ENCODE data around the gene PAGE4. TPM values are rescaled to one million over a fixed set of nuclear protein-coding genes. Genes with fewer than 3 reads are reported as not detected.

PAGE4 gene
- total and polyA plus RNA-seq, 9 of the 15 experiments (the other 6 are each of a cell fraction or from before 2014, with no cell fraction given) = 0.99 to 8.0 (median 3.9) TPM

GRCh38 chrX:49812177-49812576, 16.9 kb upstream of the PAGE4 start:
- no peaks in the 10 kb centered on the region for H4K20me1 ChIP-seq (replicated peaks; ENCODE audit: control insufficient read depth, insufficient read depth, low read length)
- H3K79me2 ChIP-seq (ENCODE audit: control insufficient read depth, insufficient read depth, low read length) = no peaks in the 10 kb centered on the region
- ChIA-PET CTCF (ENCODE audit: low intra/inter-chr PET ratio) (no interaction called here), POLR2A (no interaction called here)
- no peak overlapping the region for H3K27ac ChIP-seq (ENCODE audit: extremely low read depth, low read depth, low read length)
- no TSS peak for BruUV-seq (replicated peaks)
- intact Hi-C loops (cut with micrococcal nuclease) = no loop called here
- FAIRE-seq (no peak), DNase-seq (ENCODE audit: extremely low read depth in 1 of 4, low spot score in 3 of 4) (no peak), ATAC-seq (no peak)
- WGBS (ENCODE audit: insufficient coverage, low coverage, missing lambda C conversion rate) = 7% methylated on average over 4 of the region's 4 CpGs
- no peaks in the 10 kb centered on the region for H3K27me3 ChIP-seq (ENCODE audit: control insufficient read depth in 2 of 2, insufficient read depth in 2 of 2, low read length in 2 of 2)
- no peak overlapping the region for H3K4me3 ChIP-seq
- H2AFZ ChIP-seq (ENCODE audit: low read depth, low read length) = no peak overlapping the region
- H3K4me1 ChIP-seq (replicated peaks in 1 of 2; ENCODE audit: control insufficient read depth in 2 of 2, insufficient read depth in 2 of 2, low read length in 2 of 2) = no peaks in the 10 kb centered on the region
- TF ChIP-seq HNRNPK (IDR thresholded peaks at IDR 0.05; ENCODE audit: low read depth, low read length, poor library complexity, severe bottlenecking) = no peak
- H3K9ac ChIP-seq (ENCODE audit: insufficient read depth in 1 of 2, low read depth in 2 of 2, low read length in 2 of 2) = no peak overlapping the region
- H3K4me2 ChIP-seq (ENCODE audit: insufficient read depth, low read length) = no peak overlapping the region
- no peaks in the 10 kb centered on the region for H3K9me1 ChIP-seq (ENCODE audit: control insufficient read depth, insufficient read depth, low read length)
- H3K36me3 ChIP-seq (ENCODE audit: control insufficient read depth, insufficient read depth, low read length) = no peaks in the 10 kb centered on the region
- no peaks in the 10 kb centered on the region for H3K9me3 ChIP-seq (replicated peaks; ENCODE audit: control insufficient read depth, insufficient read depth, low read depth, low read length)
- in situ Hi-C loops (cut with MboI) = no loop called here

- no peak overlapping the region for H3K4me2 ChIP-seq (ENCODE audit: insufficient read depth, low read length)
- no peaks in the 10 kb centered on the region for H3K9me3 ChIP-seq (replicated peaks; ENCODE audit: control insufficient read depth, insufficient read depth, low read depth, low read length)
- H3K36me3 ChIP-seq (ENCODE audit: control insufficient read depth, insufficient read depth, low read length) = no peaks in the 10 kb centered on the region
- H3K27me3 ChIP-seq (ENCODE audit: control insufficient read depth in 2 of 2, insufficient read depth in 2 of 2, low read length in 2 of 2) = no peaks in the 10 kb centered on the region
- H3K27ac ChIP-seq (ENCODE audit: extremely low read depth, low read depth, low read length) = no peak overlapping the region
- no peaks in the 10 kb centered on the region for H3K79me2 ChIP-seq (ENCODE audit: control insufficient read depth, insufficient read depth, low read length)
- no peak for ATAC-seq
- no peak overlapping the region for H2AFZ ChIP-seq (ENCODE audit: low read depth, low read length)
- no peak for TF ChIP-seq FOXP1 (CRISPR knock-in tag; IDR thresholded peaks at IDR 0.05)
- TF ChIP-seq SRF (CRISPR knock-in tag; IDR thresholded peaks at IDR 0.05) = no peak
- TF ChIP-seq TAF7 (tag; IDR thresholded peaks at IDR 0.05) = no peak
- TF ChIP-seq TCF7L2 (IDR thresholded peaks at IDR 0.05; ENCODE audit: low read depth, low read length) = no peak
- FAIRE-seq = no peak
- H3K9me1 ChIP-seq (ENCODE audit: control insufficient read depth, insufficient read depth, low read length) = no peaks in the 10 kb centered on the region
- 4% methylated on average over 4 of the region's 4 CpGs for WGBS (ENCODE audit: insufficient coverage, low coverage, missing lambda C conversion rate)
- POLR2A ChIA-PET = no interaction called here
- intact Hi-C loops (cut with micrococcal nuclease) (no loop called here), in situ Hi-C loops (cut with MboI) (no loop called here)
- no peaks in the 10 kb centered on the region for H4K20me1 ChIP-seq (replicated peaks; ENCODE audit: control insufficient read depth, insufficient read depth, low read length)
- no peak for DNase-seq (ENCODE audit: extremely low read depth in 1 of 4, low spot score in 3 of 4)
- no peak overlapping the region for H3K4me3 ChIP-seq
- CTCF ChIA-PET (ENCODE audit: low intra/inter-chr PET ratio) = no interaction called here
- H3K9ac ChIP-seq (ENCODE audit: insufficient read depth in 1 of 2, low read depth in 2 of 2, low read length in 2 of 2) = no peak overlapping the region
- H3K4me1 ChIP-seq (replicated peaks in 1 of 2; ENCODE audit: control insufficient read depth in 2 of 2, insufficient read depth in 2 of 2, low read length in 2 of 2) = no peaks in the 10 kb centered on the region
- no TSS peak for BruUV-seq (replicated peaks)
Observed at GRCh38 chrX:49816435-49816834, 12.7 kb upstream of the PAGE4 start.
